ENCODE data around the gene SUN5. TPM values are rescaled to one million over a fixed set of nuclear protein-coding genes. Genes with fewer than 3 reads are reported as not detected.
A peak's percentile ranks its signal among the peaks of the same experiment; 100 is the strongest.
"Not testable (repeated sequence)": the region's sequence is repeated elsewhere in the genome, so short reads cannot be mapped to it uniquely, and the experiment has no call there.

Gene SUN5
- total RNA-seq, 4 donors from 2014 or later = not detected

GRCh38 chr20:32965581-32966373 is 38.5 kb downstream of the SUN5 start:
- 79% methylated on average over 12 of the region's 12 CpGs for WGBS
- Histone ChIP-seq H3K4me3 (no peak overlapping the region), H3K36me3 (no peaks in the 10 kb centered on the region), H3K4me1 (no peaks in the 10 kb centered on the region), H3K9me3 (no peaks in the 10 kb centered on the region), H3K27me3 (peaks cover 3% of the 10 kb centered on the region), H3K27ac (no peak overlapping the region)
- TF ChIP-seq POLR2AphosphoS5 (IDR thresholded peaks at IDR 0.05) (no peak), EP300 (IDR thresholded peaks at IDR 0.05) (no peak), POLR2A (IDR thresholded peaks at IDR 0.05) (no peak), CTCF (IDR thresholded peaks at IDR 0.05) (no peak)
- DNase-seq (ENCODE audit: low spot score in 2 of 2) = peak; percentile 38 to 59

- Histone ChIP-seq H3K27me3 (peaks cover 3% of the 10 kb centered on the region), H3K36me3 (no peaks in the 10 kb centered on the region), H3K9me3 (no peaks in the 10 kb centered on the region), H3K4me3 (no peak overlapping the region), H3K4me1 (no peaks in the 10 kb centered on the region), H3K27ac (no peak overlapping the region)
- WGBS = 71% methylated on average over 8 of the region's 8 CpGs
- DNase-seq (ENCODE audit: low spot score in 2 of 2) = peak; percentile 22 to 31
- TF ChIP-seq POLR2A (IDR thresholded peaks at IDR 0.05) = no peak
- no peak for TF ChIP-seq CTCF (IDR thresholded peaks at IDR 0.05)
- no peak for TF ChIP-seq EP300 (IDR thresholded peaks at IDR 0.05)
- TF ChIP-seq POLR2AphosphoS5 (IDR thresholded peaks at IDR 0.05) = no peak
Observed at GRCh38 chr20:32965115-32965514, 39.1 kb downstream of the SUN5 start.

GRCh38 chr20:32964575-32964974 is 39.7 kb downstream of the SUN5 start:
- H3K9me3 ChIP-seq = no peaks in the 10 kb centered on the region
- DNase-seq (ENCODE audit: low spot score in 2 of 2) = peak in 1 of 2 donors; percentile 41
- H3K27me3 ChIP-seq = peaks cover 3% of the 10 kb centered on the region
- H3K4me1 ChIP-seq = no peaks in the 10 kb centered on the region
- no peaks in the 10 kb centered on the region for H3K36me3 ChIP-seq
- H3K4me3 ChIP-seq = no peak overlapping the region
- H3K27ac ChIP-seq = no peak overlapping the region
- TF ChIP-seq POLR2A (IDR thresholded peaks at IDR 0.05) (no peak), CTCF (IDR thresholded peaks at IDR 0.05) (no peak), POLR2AphosphoS5 (IDR thresholded peaks at IDR 0.05) (no peak), EP300 (IDR thresholded peaks at IDR 0.05) (no peak)
- WGBS = 85% methylated on average over 6 of the region's 6 CpGs

- TF ChIP-seq POLR2A (IDR thresholded peaks at IDR 0.05) (no peak), POLR2AphosphoS5 (IDR thresholded peaks at IDR 0.05) (no peak), CTCF (IDR thresholded peaks at IDR 0.05) (no peak), EP300 (IDR thresholded peaks at IDR 0.05) (no peak)
- no peaks in the 10 kb centered on the region for H3K36me3 ChIP-seq
- no peak overlapping the region for H3K27ac ChIP-seq
- 94% methylated on average over 4 of the region's 5 CpGs for WGBS
- peak in 1 of 2 donors; percentile 50 for DNase-seq (ENCODE audit: low spot score in 2 of 2)
- H3K9me3 ChIP-seq = no peaks in the 10 kb centered on the region
- H3K4me1 ChIP-seq = no peaks in the 10 kb centered on the region
- H3K27me3 ChIP-seq = peaks cover 3% of the 10 kb centered on the region
- H3K4me3 ChIP-seq = no peak overlapping the region
Observed at GRCh38 chr20:32963176-32963575, 41.1 kb downstream of the SUN5 start.

GRCh38 chr20:32962646-32963045 is 41.6 kb downstream of the SUN5 start:
- WGBS = 89% methylated on average over 11 of the region's 11 CpGs
- not testable (repeated sequence) for H3K36me3 ChIP-seq, H3K27ac ChIP-seq, H3K27me3 ChIP-seq, H3K4me1 ChIP-seq, H3K4me3 ChIP-seq, H3K9me3 ChIP-seq
- peak in 1 of 2 donors; percentile 34 for DNase-seq (ENCODE audit: low spot score in 2 of 2)
